ENCODE data around the gene MRPL4.

Gene MRPL4

GRCh38 chr19:10289167-10289835 lies 37.3 kb downstream of the MRPL4 start:
- DNase-seq (ENCODE audit: low spot score): no peak

DNA sequence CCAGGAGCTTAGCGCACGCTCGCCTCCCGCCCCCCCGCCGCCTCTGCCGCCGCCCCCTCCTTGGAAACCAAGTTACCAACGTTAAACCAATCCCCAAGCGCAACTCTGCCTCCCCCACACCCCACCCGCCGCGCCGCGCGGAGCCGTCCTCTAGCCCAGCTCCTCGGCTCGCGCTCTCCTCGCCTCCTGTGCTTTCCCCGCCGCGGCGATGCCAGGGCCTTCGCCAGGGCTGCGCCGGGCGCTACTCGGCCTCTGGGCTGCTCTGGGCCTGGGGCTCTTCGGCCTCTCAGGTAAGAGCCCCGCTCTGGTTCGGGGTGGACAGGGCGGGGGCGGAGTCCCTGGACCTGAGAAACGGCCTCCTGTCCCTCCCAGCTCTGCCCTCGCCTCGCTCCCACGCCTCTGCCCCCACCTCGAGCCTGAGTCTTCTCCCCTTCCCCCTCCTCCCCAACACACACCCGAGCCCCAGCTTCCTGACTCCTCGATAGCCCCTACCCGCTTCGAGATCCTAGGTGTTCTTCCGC lies 37.9 kb downstream of the MRPL4 start, which contains the start of gene ICAM5:
Gene ICAM5, plus strand, starts transcription at position 117 of the 521 bp plus-strand sequence. Its CDS starts 92 bp downstream, at position 209.
- DNase-seq (ENCODE audit: low spot score): no peak

DNA sequence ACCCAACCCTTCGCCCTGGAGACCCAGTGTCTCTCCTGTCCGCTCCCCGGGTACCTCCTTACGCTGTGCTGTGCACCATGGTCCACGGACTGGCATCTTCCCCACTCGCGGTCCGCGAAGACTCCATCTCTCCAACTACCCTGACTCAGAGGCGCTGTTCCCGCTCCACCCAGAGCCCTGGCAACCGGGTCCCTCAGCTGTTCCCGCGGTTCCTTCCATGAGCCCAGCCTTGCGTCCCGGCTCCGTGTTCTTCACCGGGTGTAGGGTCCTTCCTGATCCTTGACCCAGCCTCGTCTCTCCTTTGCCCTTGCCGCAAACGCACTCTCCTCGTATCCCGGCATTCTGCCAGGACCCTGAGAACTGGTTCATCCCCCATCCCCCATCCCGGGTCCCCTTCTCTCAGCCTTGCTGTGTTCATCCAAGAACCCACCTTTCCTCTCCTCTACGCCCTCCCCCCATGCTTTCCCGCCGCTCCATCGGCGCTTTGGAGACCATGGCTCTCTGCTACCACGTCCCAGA lies 38.4 kb downstream of the MRPL4 start:
- no peak for DNase-seq (ENCODE audit: low spot score)

DNA sequence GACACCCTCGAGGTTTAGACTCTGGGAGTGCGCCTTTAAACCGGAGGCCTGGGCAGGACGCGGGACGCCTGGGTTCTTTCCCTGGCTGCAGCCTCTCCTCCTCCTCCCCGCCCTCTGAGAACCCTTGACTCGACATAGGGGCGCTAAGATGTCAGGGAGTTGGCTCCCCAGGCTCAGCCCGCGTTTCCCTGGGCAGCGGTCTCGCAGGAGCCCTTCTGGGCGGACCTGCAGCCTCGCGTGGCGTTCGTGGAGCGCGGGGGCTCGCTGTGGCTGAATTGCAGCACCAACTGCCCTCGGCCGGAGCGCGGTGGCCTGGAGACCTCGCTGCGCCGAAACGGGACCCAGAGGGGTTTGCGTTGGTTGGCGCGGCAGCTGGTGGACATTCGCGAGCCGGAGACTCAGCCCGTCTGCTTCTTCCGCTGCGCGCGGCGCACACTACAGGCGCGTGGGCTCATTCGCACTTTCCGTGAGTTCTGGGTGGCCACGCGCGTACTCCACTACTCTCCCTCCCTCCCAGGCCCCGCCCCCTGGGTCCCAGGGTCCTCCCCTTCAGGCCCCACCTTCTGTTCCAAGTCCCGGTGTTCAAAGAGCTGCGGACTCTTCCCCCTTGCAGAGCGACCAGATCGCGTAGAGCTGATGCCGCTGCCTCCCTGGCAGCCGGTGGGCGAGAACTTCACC lies 39.0 kb downstream of the MRPL4 start:
- DNase-seq (ENCODE audit: low spot score): no peak

DNA sequence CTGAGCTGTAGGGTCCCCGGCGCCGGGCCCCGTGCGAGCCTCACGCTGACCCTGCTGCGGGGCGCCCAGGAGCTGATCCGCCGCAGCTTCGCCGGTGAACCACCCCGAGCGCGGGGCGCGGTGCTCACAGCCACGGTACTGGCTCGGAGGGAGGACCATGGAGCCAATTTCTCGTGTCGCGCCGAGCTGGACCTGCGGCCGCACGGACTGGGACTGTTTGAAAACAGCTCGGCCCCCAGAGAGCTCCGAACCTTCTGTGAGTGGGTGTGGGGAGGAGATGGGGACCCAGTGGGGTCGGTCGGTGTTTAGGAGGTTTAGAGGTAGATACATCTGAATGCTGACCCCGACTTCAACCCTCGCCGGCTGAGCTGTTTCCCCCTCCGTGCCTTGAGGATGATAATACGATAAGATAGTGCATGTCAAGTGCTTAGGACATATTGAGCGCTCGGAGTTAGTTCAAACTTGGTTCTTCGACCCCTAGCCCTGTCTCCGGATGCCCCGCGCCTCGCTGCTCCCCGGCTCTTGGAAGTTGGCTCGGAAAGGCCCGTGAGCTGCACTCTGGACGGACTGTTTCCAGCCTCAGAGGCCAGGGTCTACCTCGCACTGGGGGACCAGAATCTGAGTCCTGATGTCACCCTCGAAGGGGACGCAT lies 39.7 kb downstream of the MRPL4 start:
- no peak for DNase-seq (ENCODE audit: low spot score)

- DNase-seq (ENCODE audit: low spot score): no peak
Measured at GRCh38 chr19:10292206-10292788, 40.3 kb downstream of the MRPL4 start.

GRCh38 chr19:10292789-10293636 lies 41.0 kb downstream of the MRPL4 start:
- DNase-seq (ENCODE audit: low spot score): no peak

- DNase-seq (ENCODE audit: low spot score): no peak
Measured at GRCh38 chr19:10293637-10294367, 41.8 kb downstream of the MRPL4 start.

GRCh38 chr19:10294368-10294697 lies 42.3 kb downstream of the MRPL4 start:
- no peak for DNase-seq (ENCODE audit: low spot score)

DNA sequence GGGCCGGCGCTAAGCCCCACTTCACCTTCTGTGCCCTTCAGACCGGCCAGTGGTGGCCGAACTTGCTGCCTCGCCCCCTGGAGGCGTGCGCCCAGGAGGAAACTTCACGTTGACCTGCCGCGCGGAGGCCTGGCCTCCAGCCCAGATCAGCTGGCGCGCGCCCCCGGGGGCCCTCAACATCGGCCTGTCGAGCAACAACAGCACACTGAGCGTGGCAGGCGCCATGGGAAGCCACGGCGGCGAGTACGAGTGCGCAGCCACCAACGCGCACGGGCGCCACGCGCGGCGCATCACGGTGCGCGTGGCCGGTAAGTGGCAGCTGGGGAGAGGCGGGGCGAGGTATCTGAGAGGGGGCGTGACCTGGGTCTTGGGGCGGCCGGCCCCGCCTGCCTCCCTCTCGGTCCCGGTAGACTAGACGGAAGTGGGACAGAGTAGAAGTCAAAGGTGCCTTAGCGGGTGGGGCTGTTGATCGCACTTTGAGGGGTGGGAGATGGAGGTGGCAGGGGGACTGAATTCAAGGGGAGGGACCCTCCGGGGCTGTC lies 43.4 kb downstream of the MRPL4 start:
- no peak for DNase-seq (ENCODE audit: low spot score)

GRCh38 chr19:10295847-10296591 lies 44.0 kb downstream of the MRPL4 start:
- no peak for DNase-seq (ENCODE audit: low spot score)

DNA sequence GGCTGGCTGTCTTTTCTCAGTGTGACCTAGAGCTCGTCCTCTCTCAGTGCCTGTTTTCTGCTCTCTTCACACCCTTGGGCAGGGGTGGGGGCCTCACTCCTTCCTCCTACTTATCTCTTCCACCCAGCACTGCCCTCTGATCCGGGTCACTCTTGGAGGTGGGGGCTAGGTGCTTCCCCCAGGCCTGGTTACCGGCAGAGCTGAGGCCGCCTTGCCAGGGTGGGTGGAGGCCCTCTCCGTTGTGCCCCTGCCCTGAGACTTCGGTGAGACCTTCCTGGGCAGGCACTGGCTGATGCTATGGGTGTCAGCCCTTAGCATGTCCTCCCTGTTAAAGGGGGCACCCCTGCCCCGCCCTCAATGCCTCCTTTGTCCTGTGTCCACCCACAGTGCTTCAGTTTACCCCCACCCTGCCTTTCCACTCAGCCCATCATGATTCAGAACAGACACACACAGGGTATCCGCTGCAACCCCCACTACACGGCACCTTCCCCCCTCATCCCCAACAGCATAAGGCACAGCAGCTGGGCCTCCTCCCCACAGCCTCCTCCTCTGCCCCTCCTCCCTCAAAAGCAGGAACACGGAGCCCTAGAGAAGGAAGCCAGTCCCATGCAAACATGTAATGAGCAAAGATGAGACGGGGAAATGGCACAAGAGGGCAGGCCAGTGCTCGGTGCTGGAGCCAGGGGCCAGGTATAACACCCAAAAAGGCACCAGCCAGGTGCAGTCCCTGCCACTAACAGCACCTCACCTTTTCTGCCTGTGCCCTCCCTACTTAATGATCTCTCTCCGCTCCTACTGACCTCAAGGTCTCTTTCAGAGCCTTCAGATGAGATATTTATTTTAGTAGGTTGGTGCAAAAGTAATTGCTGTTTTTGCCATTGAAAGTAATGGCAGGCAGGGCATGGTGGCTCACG lies 47.8 kb downstream of the MRPL4 start:
- DNase-seq (ENCODE audit: low spot score): no peak

GRCh38 chr19:10305139-10305806 lies 53.3 kb downstream of the MRPL4 start:
- peak; percentile 46 for DNase-seq (ENCODE audit: low spot score)

GRCh38 chr19:10306327-10306726 lies 54.3 kb downstream of the MRPL4 start:
- no peak for DNase-seq (ENCODE audit: low spot score)

DNA sequence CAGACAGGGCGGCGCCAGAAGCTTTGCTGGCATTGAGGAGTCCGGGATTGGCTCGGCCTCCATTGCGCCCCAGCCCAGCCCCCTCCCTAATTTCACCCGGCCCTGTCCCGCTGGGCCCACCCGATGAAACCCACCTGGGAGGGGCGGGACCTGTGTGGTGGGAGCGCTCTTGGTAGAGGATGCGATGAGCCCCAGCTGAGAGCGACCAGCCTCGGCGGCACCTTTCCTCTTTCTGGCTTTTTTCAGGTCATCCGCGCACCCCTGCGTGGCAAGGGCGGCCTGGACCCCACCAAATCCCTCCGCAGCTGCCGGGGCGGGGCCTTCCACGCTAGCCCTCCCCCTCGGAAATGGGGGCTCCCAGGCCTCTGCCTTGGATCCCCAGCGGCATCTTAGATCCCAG lies 57.4 kb downstream of the MRPL4 start, which contains the start of gene ZGLP1:
Gene ZGLP1, minus strand, starts transcription at position 393 of the 400 bp plus-strand sequence.
- no peak for DNase-seq (ENCODE audit: low spot score)

Data from kidney capillary endothelial cell (primary cell).